Nucleus accumbens (tissue), 56 donors: Measurements from ENCODE around the gene TUFT1.

ENCODE experiments used
- DNase-seq, 56 donors: peaks; one replicate each; lab custom pipeline; 2025; lab: John Stamatoyannopoulos, UW

Gene TUFT1, protein sequence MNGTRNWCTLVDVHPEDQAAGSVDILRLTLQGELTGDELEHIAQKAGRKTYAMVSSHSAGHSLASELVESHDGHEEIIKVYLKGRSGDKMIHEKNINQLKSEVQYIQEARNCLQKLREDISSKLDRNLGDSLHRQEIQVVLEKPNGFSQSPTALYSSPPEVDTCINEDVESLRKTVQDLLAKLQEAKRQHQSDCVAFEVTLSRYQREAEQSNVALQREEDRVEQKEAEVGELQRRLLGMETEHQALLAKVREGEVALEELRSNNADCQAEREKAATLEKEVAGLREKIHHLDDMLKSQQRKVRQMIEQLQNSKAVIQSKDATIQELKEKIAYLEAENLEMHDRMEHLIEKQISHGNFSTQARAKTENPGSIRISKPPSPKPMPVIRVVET

DNA sequence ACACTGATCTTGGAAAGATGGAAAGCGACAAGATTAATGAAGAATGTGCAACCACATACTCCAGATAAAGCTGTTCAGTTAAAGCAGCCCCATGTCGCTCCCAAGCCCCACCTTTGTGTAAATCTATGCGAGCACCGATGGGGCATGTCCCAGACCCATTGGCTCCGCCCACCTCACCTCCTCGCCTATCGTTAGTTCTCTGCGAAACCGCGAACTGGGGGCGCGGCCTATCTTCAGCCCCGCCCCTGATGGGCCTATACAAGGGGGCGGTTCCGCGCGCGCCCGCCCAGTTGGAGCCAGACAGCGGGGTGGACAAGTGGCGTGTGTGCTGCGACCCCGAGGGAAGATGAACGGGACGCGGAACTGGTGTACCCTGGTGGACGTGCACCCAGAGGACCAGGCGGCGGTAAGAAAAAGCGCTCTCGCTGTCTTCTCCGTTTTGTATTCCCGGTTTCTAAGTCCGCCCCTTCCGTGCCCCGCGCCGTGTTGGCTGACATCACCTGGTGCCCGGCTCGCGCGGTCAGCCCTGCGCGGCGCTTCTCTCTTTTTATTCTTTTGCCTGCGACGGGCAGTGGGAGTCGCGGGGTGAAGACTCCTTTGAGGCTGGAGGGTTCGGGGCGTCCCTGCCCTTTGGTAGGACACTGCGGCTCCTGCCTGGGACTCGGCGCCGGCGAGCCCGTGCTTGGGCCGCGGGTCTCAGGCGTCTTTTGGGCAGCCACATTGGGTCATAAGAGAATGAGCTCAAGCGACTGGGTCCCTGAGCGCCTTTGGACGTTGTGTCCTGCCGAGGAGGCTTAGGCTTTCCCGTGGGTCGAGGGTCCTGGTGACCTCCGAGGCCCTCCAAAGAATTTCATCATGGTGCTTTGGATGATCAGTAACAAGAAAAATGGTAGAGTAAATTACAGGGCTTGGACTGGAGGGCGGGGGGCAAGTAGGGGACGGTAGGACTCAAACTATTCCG, at the start of gene TUFT1:
Gene TUFT1 (plus strand): TSS at position 289 of the 961 bp plus-strand sequence. CDS start 58 bp downstream, at position 347.
- DNase-seq: peak in 55 of 56 donors; percentile 28 to 93 (median 72)

DNA sequence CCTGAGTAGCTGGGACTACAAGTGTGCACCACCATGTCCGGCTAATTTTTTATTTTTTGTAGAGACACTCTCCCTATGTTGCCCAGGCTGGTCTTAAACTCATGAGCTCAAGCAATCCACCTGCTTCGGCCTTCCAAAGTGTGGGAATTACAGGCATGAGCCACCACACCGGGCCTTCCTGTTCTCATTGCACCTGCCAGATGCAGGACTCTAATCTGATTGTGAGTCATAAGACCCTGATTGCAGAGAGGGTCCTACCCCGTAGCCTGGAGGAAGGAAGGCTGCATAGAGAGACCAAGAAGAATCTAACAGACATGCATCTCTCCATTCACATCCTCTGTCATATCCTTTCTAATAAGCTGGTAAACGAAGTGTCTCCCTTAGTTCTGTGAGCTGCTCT, 48.5 kb upstream of the TUFT1 start:
- DNase-seq: no peak

DNA sequence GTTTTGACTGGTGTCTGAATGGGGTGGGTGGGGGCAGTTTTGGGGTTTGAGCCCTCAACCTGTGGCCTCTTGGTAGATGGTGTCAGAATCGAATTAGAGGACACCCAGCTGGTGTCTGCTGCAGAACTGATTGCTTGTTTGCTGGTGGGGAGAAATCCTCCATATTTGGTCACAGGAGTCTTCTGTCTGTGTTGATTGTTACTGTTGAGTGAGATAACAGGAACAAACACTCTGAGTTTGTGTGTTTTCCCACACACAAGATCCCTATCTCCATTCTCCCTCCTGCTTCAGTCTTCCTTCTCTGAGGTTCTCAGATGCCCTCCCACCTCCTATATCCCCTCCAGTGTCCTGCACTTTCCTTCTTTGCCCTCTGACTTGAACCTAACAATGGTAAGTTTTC, 48.0 kb upstream of the TUFT1 start:
- no peak for DNase-seq

DNA sequence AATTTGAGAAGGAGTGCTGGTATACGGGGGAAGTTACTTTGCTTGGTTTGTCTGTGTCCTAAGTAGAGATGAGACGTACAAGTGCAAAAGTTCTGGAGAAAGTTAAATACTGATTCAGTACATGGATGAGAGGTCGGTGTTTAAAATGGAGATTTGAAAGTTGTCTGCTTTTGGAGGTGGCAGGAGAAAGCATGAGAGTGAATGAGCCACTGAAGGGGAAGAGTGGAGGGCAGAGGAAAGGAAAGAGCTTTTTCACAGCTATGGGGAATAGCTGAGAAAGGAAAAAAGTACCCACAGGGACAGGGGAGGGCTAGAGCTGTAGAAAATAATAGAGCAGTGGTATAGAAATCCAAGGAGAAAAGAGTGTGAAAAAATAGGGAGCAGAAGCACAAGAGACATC, 47.1 kb upstream of the TUFT1 start:
- DNase-seq: no peak

DNA sequence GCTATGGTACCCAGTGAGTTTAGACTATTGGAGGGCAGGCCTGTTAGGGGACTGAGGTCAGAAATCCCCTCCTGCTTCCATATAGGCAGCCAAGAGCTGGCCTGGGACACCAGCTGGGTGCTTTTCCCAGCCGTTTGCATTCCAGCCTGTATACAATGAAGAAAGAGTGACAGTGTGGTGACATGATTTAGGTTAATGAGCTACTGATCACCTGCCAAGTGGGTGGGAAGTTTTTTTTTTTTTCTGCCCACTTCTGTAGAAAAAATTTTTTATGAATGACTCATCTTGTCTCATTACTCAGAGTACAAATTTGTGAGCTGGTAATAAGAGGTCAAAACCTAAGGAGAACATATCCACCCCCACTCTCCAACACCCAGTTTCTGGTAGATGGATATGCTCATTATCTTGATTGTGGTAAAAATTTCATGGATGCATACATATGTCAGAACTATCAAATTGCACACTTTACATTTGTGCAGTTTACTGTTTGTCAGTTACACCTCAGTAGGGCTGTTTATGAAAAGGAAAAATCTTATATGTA, 45.3 kb upstream of the TUFT1 start:
- DNase-seq: peak in 12 of 56 donors; percentile 1 to 22 (median 11)

DNA sequence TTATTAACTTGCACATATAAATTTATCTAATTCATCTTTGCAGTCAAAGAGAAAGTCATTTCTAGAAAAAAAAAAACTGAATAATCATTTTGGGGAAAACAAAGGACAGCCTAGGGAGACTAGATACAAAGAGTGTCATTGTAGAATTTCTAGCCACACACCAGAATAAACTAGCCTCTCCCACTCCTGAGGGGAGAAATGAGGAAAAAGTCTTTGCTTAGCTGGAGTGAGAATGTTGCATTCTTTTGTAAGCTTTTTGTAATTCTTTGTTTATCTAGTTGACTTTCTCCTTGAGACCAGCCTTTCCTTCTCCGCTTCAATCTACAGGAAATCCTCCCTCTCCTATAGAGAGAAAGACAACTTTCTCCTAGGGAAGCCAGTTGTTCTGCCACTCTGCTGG, 44.8 kb upstream of the TUFT1 start:
- peak in 1 of 56 donors; percentile 3 for DNase-seq

DNA sequence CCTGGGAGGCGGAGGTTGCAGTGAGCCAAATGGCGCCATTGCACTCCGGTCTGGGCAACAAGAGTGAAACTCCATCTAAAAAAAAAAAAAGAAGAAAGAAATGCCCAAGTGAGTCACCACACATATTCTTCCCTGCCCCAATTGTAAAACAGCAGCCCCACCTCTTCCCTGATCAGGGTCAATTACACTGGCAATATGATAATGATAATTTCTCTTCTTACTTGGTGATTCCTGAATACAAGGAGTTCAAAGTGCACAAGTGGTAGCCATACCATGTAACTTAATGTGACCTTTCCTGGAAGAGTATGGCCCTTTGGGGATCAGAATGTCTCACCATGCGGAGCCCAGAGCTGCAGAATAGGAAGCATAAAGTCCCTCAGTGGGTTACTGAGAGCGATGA, 40.7 kb upstream of the TUFT1 start:
- no peak for DNase-seq

DNA sequence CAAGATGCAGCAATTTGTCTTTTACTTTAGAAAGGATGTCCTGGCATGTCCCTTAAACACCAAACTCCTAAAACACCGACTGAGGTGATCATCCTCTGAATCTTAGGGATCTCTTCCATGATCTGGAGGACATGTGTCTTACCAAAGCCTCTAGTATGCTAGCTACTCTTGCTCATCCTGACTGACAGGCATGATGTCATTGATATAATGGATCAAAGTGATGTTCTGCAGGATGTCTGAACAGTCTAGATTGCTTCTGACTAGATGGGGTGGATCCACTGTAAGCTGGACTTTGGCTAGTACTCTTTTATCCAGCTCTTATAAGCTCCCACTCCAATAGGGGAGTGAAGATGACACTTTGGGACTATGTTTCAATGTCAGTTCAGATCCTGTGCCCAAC, 40.2 kb upstream of the TUFT1 start:
- DNase-seq: no peak

DNA sequence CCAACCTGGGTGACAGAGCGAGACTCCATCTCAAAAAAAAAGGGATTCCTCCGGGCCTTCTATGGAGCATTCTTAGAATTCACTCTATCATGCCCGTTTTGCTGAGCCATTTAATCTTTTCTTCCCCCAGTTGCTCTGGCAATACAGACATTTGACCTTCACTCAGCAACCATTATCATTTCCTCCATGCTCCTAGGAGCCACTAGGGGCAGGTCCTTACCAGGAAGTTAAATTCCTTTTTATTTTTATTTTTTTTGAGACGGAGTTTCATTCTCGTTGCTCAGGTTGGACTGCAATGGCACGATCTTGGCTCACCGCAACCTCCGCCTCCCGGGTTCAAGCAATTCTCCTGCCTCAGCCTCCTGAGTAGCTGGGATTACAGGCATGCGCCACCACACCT, 38.6 kb upstream of the TUFT1 start:
- no peak for DNase-seq

DNA sequence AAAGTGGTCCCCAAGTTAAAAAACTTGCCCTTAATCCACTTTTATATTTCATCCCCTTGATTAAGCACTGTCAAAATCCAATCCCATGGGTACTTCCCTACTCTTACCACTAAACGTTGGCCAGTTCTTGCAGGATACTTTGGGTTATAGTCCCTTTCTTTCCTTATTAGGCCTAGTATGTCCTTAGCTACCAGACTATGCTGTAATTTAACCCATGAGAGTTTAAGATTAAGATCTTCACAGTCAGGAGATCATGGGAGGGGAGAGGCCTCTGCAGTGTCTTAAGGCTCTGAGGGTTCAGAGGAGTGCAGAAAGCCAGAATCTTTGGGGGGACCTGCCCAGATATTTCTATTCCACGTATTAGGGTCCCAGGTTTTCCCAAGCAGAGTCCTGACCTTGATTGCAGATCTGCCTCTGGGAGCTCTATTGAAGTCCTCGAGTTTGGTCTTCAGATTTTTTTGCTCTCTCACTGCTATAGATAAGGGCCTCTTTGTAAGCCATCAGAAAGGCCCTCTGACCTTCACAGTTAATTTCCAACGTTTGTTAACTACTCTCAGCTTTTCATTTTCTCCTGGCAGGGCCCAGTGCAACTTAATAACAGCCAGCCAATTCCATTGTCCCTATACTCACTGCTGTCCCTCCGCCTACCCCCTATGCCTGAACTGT, 37.9 kb upstream of the TUFT1 start:
- no peak for DNase-seq

DNA sequence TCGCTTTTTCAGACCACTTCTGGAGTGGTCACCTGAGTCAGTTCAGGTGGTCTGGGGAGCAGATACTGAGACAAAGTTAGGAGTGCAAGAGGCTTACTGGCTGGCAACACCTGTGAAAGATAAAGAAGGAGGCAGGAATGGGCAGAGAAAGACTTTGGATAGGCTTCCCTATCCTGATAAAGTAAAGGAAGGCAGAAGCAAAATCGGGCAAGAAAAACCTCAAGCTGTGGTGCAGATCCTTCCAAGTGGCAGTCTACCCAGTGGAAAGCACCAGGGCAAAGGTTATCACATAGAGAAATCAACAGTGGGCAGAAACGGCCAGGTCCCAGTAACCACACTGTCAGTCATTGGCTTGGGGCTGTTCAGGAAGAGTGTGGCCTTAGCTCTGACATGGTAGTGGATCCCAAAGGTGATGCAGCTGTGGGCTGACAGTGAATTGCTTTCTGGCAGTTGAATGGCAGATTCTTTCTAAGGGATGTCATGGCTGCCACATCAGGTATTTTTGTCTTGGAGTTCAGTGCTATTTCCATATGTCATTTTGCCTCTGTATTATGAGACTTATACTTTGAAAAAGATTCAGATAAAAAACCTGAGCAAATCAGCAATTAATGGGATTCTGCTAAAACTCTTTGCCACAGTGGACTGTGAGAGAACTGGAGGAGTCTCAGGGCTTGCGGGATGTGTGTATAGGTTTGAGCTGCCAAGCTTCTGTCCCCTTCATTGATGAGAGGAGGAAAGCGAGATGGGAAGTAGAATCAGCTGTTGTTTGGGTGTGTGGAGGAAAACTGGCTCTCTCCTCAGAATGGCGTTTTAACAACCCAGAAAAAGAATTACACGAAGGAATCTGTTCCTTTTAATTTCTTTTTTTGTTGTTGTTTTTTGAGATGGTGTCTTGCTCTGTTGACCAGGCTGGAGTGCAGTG, 37.0 kb upstream of the TUFT1 start:
- DNase-seq: no peak

DNA sequence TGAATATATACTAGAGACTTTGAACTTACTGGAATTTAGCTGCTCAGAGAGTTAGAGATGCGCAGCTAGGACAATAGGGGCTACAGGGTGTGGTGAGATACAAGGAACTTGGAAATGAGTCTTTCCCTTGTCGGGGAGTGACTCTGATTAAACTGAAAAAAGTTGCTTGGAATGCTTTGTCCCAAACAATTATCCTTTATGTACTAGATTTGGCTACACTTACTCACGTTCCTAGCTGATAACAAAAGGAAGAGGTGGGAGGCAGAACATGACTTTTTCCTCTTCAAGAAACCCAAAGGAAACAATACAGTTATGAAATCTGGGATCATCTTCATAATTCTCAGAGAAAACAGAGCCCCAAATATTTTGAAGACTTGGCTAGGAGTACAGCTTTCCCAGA, 35.9 kb upstream of the TUFT1 start:
- no peak for DNase-seq

DNA sequence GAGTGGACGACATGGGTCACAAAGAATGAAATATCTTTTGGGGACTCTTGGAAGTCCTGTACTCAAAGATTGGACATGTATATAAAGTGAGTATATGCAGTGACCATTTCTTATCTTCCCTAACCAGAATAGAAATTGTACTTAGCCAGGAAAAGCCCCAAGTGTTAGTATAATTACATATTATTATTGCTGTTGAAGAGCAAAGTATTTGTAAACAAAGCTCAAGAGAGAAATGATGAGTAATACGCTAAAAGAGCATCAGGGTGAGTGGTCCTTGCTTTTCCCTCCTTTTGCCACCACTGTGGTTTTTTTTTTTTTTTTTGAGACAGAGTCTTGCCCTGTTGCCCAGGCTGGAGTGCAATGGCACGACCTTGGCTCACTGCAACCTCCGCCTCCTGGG, 35.4 kb upstream of the TUFT1 start:
- DNase-seq: no peak

DNA sequence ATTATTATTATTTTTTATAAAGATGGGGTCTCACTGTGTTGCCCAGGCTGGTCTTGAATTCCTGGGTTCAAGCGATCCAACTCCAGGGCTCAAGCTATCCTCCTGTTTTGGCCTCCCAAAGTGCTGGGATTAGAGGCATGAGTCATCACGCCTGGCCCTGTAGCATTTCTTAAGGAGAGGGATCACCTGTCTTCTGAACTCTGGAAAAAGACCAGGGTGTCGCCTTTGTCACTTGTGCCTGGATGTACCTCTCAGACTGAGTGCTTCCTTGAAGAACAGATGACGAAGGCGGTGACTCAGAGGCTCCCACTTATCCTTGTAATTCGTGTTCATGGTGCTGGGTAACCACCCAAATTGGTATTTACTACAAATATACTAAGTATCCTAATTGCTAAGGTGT, 31.3 kb upstream of the TUFT1 start:
- DNase-seq: peak in 20 of 56 donors; percentile 4 to 57 (median 13)

DNA sequence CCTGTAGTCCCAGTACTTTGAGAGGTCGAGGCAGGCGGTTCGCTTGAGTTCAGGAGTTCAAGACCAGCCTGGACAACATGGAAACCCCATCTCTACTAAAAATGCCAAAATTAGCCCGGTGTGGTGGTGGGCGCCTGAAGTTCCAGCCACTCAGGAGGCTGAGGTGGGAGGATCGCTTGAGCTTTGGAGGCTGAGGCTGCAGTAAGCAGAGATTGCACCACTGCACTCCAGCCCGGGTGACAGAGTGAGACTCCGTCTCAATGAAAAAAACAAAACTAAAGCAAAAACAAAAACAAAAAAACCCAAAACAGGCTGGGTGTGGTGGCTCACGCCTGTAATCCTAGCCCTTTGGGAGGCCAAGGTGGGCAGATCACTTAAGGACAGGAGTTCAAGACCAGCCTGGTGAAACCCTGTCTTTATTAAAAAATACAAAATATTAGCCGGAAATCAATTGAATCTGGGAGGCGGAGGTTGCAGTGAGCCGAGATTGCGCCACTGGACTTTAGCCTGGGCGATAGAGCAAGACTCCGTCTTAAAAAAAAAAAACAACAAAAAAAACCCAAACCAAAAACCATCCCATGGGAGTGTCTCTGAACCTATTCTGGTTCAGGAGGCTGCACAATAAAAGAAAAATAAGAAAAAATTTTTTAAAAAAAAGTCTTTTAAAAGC, 30.6 kb upstream of the TUFT1 start:
- DNase-seq: no peak

DNA sequence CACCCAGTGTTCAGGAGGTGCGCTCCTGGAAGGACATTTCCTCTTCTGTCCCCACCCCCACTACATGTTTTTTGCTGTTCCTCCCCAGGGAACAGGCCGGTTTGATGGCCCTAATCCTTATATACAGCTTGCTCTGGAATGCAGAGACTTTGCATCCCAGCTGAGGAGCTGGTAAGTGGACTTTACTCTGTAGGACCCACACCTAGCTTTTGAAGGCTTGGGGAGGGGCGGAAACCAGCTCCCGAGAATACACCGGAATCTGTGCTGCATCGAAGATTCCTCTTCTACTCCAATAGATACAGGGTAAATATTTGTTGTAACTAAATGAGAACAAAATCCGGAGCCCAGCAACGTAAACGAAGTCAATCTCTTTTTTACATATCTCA, 30.1 kb upstream of the TUFT1 start:
- peak in 1 of 56 donors; percentile 3 for DNase-seq

DNA sequence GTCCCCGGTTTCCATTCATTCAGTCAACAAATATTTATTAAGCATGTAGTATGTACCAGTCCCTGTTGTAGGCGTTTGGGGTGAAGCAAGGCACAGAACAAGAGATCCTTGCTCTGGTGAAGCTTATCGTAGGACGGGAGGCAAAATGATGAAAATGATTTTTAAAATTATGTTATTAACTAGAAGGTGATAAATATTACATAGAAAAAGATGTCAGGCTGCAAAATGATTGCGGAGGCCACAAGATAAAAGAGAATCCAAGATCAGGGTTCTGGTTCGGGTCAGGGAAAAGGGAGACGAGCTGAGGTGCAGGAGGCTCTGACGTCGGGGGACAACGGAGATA, 29.5 kb upstream of the TUFT1 start:
- peak in 1 of 56 donors; percentile 35 for DNase-seq

DNA sequence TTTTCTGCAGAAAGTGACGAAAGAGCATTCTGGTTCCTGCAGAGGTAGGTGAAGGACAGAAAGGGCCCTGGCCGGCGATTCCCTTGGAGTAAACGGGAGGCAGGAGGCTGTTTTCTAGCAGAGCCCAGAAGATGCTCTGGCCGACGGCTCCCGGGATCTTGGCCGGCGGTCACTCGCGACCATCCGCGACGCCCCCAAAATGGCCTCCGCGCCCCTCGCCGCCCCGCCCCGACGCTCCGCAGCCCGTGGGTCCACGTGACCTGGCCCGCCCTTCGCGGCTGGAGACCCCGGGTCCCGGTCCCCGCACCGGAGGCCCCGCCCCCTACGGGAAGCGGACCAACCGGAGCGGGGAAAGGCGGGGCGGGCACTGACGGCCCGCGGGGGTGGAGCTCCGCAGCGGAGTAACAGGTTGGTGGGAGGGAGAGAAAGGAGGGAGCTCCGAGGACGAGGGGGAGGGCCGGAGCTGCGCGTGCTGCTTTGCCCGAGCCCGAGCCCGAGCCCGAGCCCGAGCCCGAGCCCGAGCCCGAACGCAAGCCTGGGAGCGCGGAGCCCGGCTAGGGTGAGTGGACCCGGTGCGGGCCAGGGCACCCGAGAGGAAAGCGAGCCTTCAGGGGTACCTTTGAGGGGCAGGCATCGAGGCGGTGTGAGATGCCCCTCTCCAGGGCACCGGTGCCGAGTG, 29.0 kb upstream of the TUFT1 start, which contains the start of gene CGN:
Gene CGN (plus strand): TSS at position 431 of the 679 bp plus-strand sequence. CDS start 7,133 bp downstream, outside the sequence.
- DNase-seq: peak in 55 of 56 donors; percentile 43 to 97 (median 88)
